ENCODE data around the gene FERMT2. TPM values are rescaled to one million over a fixed set of nuclear protein-coding genes. Genes with fewer than 3 reads are reported as not detected.

The FERMT2 gene
- total RNA-seq, 5 donors from 2014 or later (not counting 1 experiment from before 2014, with no cell fraction given) = 0.35 to 1.0 (median 0.84) TPM; not detected in 1

DNA sequence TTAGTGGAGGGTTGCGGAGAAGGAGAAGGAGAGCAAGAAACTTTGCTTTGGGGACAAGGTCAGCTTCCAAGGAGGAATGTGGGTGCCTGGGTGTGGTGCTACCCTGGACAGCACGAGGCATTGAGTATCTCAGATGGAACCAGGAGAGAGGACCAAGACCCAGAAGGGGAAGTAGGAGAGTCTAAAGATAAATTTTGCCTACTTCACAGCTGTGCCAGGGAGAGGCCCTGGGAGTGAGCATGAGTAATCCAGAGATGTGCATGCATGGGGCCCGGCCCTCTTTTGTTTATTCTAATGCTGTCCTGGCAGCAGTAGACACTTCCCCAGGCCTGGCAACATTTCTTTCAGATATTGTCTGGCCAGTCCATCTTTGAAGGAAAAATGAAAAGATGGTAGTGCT is 110.0 kb downstream of the FERMT2 start:
- Histone ChIP-seq H3K4me1 (ENCODE audit: control insufficient read depth in 1 of 2, extremely low read depth in 1 of 2, insufficient read depth in 2 of 2, low read length in 2 of 2) (no peaks in the 10 kb centered on the region), H3K4me3 (ENCODE audit: control insufficient read depth in 1 of 2, extremely low read depth in 1 of 2, low read length in 1 of 2) (no peak overlapping the region), H3K36me3 (ENCODE audit: control insufficient read depth in 2 of 2, extremely low read depth in 1 of 2, insufficient read depth in 1 of 2, low read length in 1 of 2) (no peaks in the 10 kb centered on the region), H3K27ac (ENCODE audit: low read length) (no peak overlapping the region), H3K27me3 (replicated peaks in 1 of 2; ENCODE audit: control insufficient read depth in 2 of 2, extremely low read depth in 1 of 2, insufficient read depth in 2 of 2, low read length in 1 of 2) (peaks cover 0 to 2% of the 10 kb centered on the region in 2 experiments), H3K9me3 (no peaks in the 10 kb centered on the region)
- ChIA-PET CTCF (no interaction called here), POLR2A (no interaction called here)
- DNase-seq (no peak), ATAC-seq (replicated peaks in 1 of 4) (no peak)
- Mint-ChIP-seq H3K9me3 (no peaks in the 10 kb centered on the region), H3K36me3 (no peaks in the 10 kb centered on the region), H3K4me1 (no peaks in the 10 kb centered on the region), H3K4me3 (no peak overlapping the region), H3K27me3 (no peaks in the 10 kb centered on the region), H3K27ac (no peak overlapping the region)
- WGBS (ENCODE audit: insufficient coverage) = no CpG with 5 or more reads among the region's 3 CpGs

DNA sequence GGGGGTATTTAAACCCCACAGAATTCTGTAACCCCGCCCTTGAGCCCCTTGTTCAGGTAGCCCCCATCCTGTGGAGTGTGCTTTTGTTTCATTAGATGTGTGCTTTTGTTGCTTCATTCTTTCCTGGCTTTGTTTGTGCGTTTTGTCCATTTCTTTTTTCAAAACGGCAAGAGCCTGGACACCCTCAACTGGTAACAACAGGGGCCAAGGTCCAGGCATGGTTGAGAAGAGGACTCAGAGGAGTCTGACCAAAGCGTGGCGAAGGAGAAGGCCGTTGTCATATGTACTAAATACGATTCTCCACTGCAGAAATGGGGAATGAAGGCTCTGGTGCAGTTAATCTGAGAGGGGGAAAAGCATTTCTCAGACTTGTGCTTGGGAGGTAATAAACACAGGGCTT is 113.4 kb downstream of the FERMT2 start:
- Mint-ChIP-seq H3K9me3 (no peaks in the 10 kb centered on the region), H3K27ac (no peak overlapping the region), H3K4me1 (no peaks in the 10 kb centered on the region), H3K4me3 (no peak overlapping the region), H3K27me3 (no peaks in the 10 kb centered on the region), H3K36me3 (no peaks in the 10 kb centered on the region)
- Histone ChIP-seq H3K27me3 (replicated peaks in 1 of 2; ENCODE audit: control insufficient read depth in 2 of 2, extremely low read depth in 1 of 2, insufficient read depth in 2 of 2, low read length in 1 of 2) (peaks cover 0 to 2% of the 10 kb centered on the region in 2 experiments), H3K36me3 (ENCODE audit: control insufficient read depth in 2 of 2, extremely low read depth in 1 of 2, insufficient read depth in 1 of 2, low read length in 1 of 2) (no peaks in the 10 kb centered on the region), H3K4me3 (ENCODE audit: control insufficient read depth in 1 of 2, extremely low read depth in 1 of 2, low read length in 1 of 2) (no peak overlapping the region), H3K27ac (ENCODE audit: low read length) (no peak overlapping the region), H3K4me1 (ENCODE audit: control insufficient read depth in 1 of 2, extremely low read depth in 1 of 2, insufficient read depth in 2 of 2, low read length in 2 of 2) (no peaks in the 10 kb centered on the region), H3K9me3 (no peaks in the 10 kb centered on the region)
- DNase-seq (no peak), ATAC-seq (replicated peaks in 1 of 4) (no peak)
- 85% methylated on average over 5 of the region's 7 CpGs for WGBS (ENCODE audit: insufficient coverage)
- POLR2A ChIA-PET = no interaction called here
- CTCF ChIA-PET = interaction anchor here in 1 of 2 donors (0.6 kb wide), 1 partner anchor 492 kb away, joined by 6 read pairs; no protein-coding TSS in a partner anchor

DNA sequence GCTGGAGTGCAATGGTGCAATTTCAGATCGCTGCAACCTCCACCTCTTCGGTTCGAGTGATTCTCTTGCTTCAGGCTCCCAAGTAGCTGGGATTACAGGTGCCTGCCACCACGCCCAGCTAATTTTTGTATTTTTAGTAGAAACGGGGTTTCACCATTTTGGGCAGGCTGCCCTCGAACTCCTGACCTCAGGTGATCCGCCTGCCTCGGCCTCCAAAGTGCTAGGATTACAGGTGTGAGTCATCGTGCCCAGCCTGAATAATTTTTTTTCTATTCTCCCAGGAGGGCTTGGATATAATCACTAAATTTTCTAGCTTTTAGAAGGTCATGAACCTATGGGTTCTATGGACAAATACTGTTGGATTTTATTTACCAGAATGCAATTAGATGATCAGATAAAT is 114.8 kb downstream of the FERMT2 start:
- H3K27me3 Mint-ChIP-seq = no peaks in the 10 kb centered on the region

DNA sequence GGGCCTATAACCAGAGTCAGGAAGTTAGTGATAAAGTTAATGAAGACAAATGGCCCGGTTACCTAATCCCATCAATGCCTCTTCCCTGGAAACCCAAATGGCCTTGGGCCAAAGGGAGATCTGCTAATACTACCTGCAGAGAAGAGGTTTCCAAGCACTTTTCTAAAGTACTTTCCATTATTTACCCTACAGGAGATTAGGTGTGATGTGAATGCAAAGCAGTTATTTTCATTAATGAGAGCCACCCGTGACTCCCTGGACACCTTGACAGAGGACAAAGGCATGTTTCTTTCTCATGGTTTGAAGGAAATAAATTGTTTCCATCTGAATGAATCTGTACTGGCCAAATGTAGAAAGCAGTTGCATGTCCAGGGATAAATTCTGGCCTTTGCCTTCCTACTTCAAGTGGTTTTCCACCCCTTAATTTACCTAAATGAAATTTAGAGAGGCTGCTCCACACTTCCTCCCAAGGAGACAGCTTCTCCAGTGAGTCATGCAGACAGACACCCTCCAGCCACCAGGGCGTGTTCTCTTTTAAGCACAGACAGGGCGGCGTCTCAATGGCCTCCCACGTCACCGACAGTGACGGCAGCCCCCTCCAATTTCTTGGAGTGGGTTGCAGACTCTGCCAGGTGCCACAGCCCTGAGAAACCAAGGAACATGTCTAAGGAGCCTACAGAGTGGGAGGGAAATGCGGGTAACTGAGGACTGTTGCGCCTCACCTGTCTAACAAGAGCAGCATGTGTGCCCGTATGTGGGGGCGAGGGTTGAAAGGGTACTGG is 115.5 kb downstream of the FERMT2 start:
- Histone ChIP-seq H3K36me3 (ENCODE audit: control insufficient read depth in 2 of 2, extremely low read depth in 1 of 2, insufficient read depth in 1 of 2, low read length in 1 of 2) (no peaks in the 10 kb centered on the region), H3K27ac (ENCODE audit: low read length) (no peak overlapping the region), H3K9me3 (no peaks in the 10 kb centered on the region), H3K4me3 (ENCODE audit: control insufficient read depth in 1 of 2, extremely low read depth in 1 of 2, low read length in 1 of 2) (no peak overlapping the region), H3K27me3 (replicated peaks in 1 of 2; ENCODE audit: control insufficient read depth in 2 of 2, extremely low read depth in 1 of 2, insufficient read depth in 2 of 2, low read length in 1 of 2) (peaks cover 0 to 4% of the 10 kb centered on the region in 2 experiments), H3K4me1 (ENCODE audit: control insufficient read depth in 1 of 2, extremely low read depth in 1 of 2, insufficient read depth in 2 of 2, low read length in 2 of 2) (no peaks in the 10 kb centered on the region)
- no peak overlapping the region for H3K27ac Mint-ChIP-seq
- ChIA-PET POLR2A (no interaction called here), CTCF (no interaction called here)
- WGBS (ENCODE audit: insufficient coverage) = 90% methylated on average over 6 of the region's 12 CpGs
- H3K9me3 Mint-ChIP-seq = no peaks in the 10 kb centered on the region
- ATAC-seq (replicated peaks in 1 of 4) = no peak
- H3K4me1 Mint-ChIP-seq = no peaks in the 10 kb centered on the region
- no peak for DNase-seq
- H3K4me3 Mint-ChIP-seq = no peak overlapping the region
- no peaks in the 10 kb centered on the region for H3K27me3 Mint-ChIP-seq
- no peaks in the 10 kb centered on the region for H3K36me3 Mint-ChIP-seq

More for the DNA sequence above, 114.8 kb downstream of the FERMT2 start:
- Mint-ChIP-seq H3K27ac (no peak overlapping the region), H3K4me3 (no peak overlapping the region), H3K9me3 (no peaks in the 10 kb centered on the region), H3K4me1 (no peaks in the 10 kb centered on the region), H3K36me3 (no peaks in the 10 kb centered on the region)
- 100% methylated on average over 3 of the region's 9 CpGs for WGBS (ENCODE audit: insufficient coverage)
- Histone ChIP-seq H3K27me3 (replicated peaks in 1 of 2; ENCODE audit: control insufficient read depth in 2 of 2, extremely low read depth in 1 of 2, insufficient read depth in 2 of 2, low read length in 1 of 2) (peaks cover 0 to 2% of the 10 kb centered on the region in 2 experiments), H3K4me1 (ENCODE audit: control insufficient read depth in 1 of 2, extremely low read depth in 1 of 2, insufficient read depth in 2 of 2, low read length in 2 of 2) (no peaks in the 10 kb centered on the region), H3K4me3 (ENCODE audit: control insufficient read depth in 1 of 2, extremely low read depth in 1 of 2, low read length in 1 of 2) (no peak overlapping the region), H3K36me3 (ENCODE audit: control insufficient read depth in 2 of 2, extremely low read depth in 1 of 2, insufficient read depth in 1 of 2, low read length in 1 of 2) (no peaks in the 10 kb centered on the region), H3K27ac (ENCODE audit: low read length) (no peak overlapping the region), H3K9me3 (no peaks in the 10 kb centered on the region)
- ChIA-PET POLR2A (no interaction called here), CTCF (no interaction called here)
- ATAC-seq (replicated peaks in 1 of 4) (no peak), DNase-seq (no peak)

DNA sequence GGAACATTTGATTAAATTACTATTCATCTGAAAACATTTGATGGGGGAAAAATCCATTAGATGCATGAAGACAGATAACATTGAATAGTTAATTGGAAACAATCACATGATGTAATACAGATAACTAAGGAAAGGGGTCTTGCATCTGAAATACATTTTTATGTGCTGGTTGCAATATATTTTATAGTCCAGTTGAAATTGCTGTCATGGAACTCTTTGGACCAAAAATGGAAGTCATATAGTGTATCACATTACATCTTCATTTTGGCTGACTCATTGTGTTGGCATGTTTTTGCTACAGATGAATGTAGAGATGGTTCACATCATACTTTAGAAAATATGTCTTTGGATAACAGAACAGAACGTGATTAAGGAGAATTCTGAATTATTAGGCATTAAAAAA is 116.4 kb downstream of the FERMT2 start:
- Histone ChIP-seq H3K4me3 (ENCODE audit: control insufficient read depth in 1 of 2, extremely low read depth in 1 of 2, low read length in 1 of 2) (no peak overlapping the region), H3K36me3 (ENCODE audit: control insufficient read depth in 2 of 2, extremely low read depth in 1 of 2, insufficient read depth in 1 of 2, low read length in 1 of 2) (no peaks in the 10 kb centered on the region), H3K4me1 (ENCODE audit: control insufficient read depth in 1 of 2, extremely low read depth in 1 of 2, insufficient read depth in 2 of 2, low read length in 2 of 2) (no peaks in the 10 kb centered on the region), H3K27me3 (replicated peaks in 1 of 2; ENCODE audit: control insufficient read depth in 2 of 2, extremely low read depth in 1 of 2, insufficient read depth in 2 of 2, low read length in 1 of 2) (peaks cover 0 to 3% of the 10 kb centered on the region in 2 experiments), H3K9me3 (no peaks in the 10 kb centered on the region), H3K27ac (ENCODE audit: low read length) (no peak overlapping the region)
- Mint-ChIP-seq H3K27me3 (no peaks in the 10 kb centered on the region), H3K4me3 (no peak overlapping the region), H3K9me3 (no peaks in the 10 kb centered on the region), H3K36me3 (no peaks in the 10 kb centered on the region), H3K27ac (no peak overlapping the region), H3K4me1 (no peaks in the 10 kb centered on the region)
- CTCF ChIA-PET = interaction anchor here (0.6 to 1.1 kb wide), 4 partner anchors 72 to 854 kb away, joined by 3 to 10 read pairs (median 6); no protein-coding TSS in a partner anchor
- POLR2A ChIA-PET = interaction anchor here in 1 of 2 donors (0.6 kb wide), 3 partner anchors 136 to 866 kb away, joined by 3 read pairs; no protein-coding TSS in a partner anchor
- no CpG with 5 or more reads among the region's 1 CpG for WGBS (ENCODE audit: insufficient coverage)
- ATAC-seq (replicated peaks in 1 of 4) = no peak
- DNase-seq = no peak

DNA sequence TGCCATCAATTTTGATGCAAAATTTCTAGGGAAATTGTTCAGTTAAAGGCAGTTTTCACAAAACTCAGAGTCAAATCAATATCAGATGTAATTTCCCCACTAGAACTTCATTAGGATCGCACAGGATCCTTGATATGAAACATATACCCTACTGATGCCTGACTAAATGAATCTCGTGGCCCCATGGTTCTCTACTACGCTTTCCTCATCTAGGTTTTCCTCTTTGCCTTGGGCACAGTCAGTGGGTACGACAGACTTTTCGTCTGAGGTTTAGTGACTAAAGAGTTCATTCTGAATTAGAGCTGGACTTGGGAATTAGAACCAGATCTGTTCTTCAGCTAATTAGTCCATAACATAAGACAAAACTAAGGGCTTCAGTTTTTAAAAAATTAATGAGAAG is 117.0 kb downstream of the FERMT2 start:
- Histone ChIP-seq H3K27me3 (replicated peaks in 1 of 2; ENCODE audit: control insufficient read depth in 2 of 2, extremely low read depth in 1 of 2, insufficient read depth in 2 of 2, low read length in 1 of 2) (peaks cover 0 to 3% of the 10 kb centered on the region in 2 experiments), H3K4me1 (ENCODE audit: control insufficient read depth in 1 of 2, extremely low read depth in 1 of 2, insufficient read depth in 2 of 2, low read length in 2 of 2) (no peaks in the 10 kb centered on the region), H3K9me3 (no peaks in the 10 kb centered on the region), H3K27ac (ENCODE audit: low read length) (no peak overlapping the region), H3K4me3 (ENCODE audit: control insufficient read depth in 1 of 2, extremely low read depth in 1 of 2, low read length in 1 of 2) (no peak overlapping the region), H3K36me3 (ENCODE audit: control insufficient read depth in 2 of 2, extremely low read depth in 1 of 2, insufficient read depth in 1 of 2, low read length in 1 of 2) (no peaks in the 10 kb centered on the region)
- Mint-ChIP-seq H3K4me1 (no peaks in the 10 kb centered on the region), H3K4me3 (no peak overlapping the region), H3K9me3 (no peaks in the 10 kb centered on the region), H3K27me3 (no peaks in the 10 kb centered on the region), H3K27ac (no peak overlapping the region), H3K36me3 (no peaks in the 10 kb centered on the region)
- no peak for ATAC-seq (replicated peaks in 1 of 4)
- no peak for DNase-seq
- ChIA-PET CTCF (interaction anchor here (0.6 to 1.1 kb wide), 3 partner anchors 127 to 853 kb away, joined by 4 to 10 read pairs (median 9); no protein-coding TSS in a partner anchor), POLR2A (interaction anchor here in 1 of 2 donors (0.7 kb wide), 1 partner anchor 364 kb away, joined by 6 read pairs; no protein-coding TSS in a partner anchor)
- 92% methylated on average over 1 of the region's 5 CpGs for WGBS (ENCODE audit: insufficient coverage)
